Measurements from ENCODE around the gene CHRNA4.
"Not testable (repeated sequence)": the region's sequence is repeated elsewhere in the genome, so short reads cannot be mapped to it uniquely, and the experiment has no call there.

Gene CHRNA4

DNA sequence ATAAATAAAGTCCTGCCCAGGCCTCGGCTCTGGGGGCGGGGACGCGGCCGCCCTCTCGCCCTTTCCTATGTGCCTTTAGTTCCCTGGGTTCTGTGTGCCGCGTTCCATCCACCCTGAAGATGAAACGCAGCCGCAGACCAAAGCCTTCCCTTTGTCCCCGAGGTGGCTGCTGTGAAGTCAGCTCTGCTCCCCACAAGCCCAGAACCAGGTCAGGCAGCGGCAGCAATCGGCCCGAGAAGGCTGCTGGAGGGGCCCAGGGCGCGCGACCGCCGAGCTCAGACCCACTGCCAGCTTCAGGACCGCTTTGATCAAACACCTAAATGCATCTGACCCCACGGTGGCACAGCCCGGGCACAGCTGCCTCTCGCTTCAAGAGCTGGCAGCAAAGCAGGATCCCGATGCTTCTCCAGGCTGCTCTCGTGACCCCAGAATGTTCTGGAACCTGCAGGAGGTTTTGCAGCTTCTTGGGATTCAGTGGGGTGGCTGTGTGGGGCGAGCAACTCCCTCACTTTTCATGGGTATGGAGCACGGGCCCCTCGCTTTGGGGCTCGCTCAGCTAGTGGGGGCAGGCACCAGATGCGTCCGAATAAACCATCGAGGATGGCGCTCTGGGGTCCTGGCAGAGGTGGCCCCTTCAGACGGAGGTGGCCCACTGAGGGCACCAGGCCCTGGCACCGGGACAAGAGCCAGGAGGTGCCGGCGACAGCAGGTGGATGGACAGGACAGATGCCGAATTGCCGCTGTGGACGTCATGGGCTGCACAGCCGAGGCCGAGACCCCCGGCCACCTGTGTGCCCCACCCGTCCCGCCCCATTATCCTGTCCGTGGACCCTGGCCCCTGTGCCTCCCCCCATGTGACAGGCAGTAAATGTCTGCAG is 13.0 kb downstream of the CHRNA4 start:
- DNase-seq: no peak

DNA sequence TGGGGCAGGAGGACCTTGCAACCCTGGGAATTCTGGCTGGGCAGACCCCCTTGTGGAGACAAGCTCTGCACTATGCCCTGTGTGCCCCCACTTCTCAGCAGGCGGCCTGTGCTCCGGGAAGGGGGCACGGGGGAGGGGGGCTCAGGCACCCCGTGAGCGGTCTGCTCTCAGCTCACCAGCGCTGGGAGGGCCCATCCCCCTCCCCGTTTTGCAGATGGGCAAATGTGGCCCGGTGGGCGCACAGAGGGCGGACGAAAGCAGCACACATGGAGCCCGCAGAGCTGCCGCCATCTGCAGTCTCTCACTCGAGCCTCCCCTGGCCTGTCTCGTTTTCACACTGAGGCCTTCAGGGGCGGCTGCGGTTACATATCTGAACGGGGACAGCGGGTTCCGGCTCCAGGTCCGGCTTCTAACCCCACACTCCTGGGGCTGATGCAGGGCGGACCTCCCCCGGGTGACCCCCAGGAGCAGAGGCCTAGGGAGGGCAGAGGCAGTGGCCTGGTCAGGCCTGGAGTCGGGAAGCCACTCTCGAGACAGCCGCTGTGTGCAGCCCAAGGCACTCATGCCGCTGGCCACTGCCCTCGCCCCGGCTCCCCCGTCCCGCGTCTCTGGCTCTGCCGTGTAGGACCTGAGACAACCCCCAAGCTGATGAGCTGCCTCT is 13.9 kb downstream of the CHRNA4 start:
- DNase-seq: no peak

DNA sequence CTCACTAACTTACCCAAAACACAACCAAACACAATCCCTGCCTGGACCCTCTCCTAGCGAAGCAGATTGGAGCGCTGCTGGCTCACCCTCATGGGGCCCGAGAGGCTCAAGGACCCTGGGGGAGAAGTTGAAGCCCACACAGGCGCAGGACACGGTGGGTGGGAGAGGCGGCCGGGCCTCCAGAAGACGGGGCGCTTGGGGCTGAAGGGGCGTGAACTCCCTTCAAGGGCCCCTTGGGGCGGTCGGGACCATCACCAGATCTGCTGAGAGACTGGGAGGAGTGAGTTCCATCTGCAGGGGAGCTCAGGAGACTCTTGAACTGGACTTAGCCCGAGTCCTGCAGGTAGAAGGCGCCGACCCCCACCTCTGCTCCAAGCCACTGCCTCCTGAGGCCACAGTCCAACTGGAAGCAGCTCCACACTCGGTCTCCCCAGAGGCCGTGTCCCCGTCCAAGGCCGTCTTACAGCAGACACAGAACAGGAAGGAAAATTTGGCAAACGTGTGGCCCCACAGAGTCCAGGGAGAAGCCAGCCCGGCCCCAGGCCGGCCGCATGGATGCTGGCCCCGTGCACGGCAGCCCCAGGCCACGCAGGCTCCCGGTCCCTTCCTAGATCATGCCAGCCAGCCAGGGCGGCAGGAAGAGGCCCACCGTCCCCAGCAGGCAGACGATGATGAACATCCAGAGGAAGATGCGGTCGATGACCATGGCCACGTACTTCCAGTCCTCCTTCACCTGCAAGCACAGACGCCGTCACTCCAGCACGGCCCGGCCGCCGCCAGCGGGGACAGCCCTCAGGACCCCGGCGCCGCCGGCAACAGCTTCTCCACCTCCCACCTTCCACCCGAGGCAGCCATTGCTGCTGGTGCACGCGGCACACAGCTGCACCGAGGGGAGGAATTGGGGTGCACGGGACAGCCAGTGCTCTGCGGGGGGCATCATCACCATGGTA is 14.7 kb downstream of the CHRNA4 start:
- DNase-seq: no peak

DNA sequence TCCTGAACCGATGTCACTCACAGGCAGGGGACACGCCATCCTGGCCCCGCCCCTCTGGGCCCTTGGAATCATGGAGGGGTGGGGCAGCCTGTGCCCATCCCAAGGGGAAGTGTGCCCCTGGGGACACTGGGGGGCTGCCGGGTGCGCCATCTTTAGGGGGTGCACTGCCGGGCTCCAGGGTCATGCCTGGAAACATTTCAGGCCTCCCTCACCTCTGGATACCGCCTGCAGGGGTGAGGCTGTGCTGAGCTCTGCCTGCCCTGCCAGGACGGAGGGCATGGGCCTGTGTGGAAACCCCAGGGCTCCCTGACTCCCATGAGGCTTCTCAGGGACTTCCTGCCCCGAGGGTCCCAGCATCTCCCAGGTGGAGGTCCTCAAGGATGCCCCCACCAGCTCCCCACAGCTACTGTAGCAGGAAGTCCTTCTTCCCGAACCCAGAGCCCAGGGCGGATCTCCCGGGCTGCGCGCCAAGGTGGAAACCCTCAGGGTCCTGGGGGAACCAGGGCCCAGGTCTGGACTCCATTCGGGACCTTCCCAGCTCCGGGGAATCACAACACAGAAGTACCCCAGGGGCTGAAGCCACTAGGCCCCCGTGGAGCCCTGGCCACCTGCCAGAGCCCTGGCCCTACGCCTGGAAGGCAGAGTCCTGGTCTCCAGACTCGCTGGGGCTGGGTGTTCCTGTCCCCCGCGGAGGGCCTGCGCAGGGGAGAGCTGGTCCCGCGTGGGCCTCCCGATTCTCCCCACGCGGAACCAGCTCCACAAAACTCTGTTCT is 15.6 kb downstream of the CHRNA4 start:
- DNase-seq: no peak

DNA sequence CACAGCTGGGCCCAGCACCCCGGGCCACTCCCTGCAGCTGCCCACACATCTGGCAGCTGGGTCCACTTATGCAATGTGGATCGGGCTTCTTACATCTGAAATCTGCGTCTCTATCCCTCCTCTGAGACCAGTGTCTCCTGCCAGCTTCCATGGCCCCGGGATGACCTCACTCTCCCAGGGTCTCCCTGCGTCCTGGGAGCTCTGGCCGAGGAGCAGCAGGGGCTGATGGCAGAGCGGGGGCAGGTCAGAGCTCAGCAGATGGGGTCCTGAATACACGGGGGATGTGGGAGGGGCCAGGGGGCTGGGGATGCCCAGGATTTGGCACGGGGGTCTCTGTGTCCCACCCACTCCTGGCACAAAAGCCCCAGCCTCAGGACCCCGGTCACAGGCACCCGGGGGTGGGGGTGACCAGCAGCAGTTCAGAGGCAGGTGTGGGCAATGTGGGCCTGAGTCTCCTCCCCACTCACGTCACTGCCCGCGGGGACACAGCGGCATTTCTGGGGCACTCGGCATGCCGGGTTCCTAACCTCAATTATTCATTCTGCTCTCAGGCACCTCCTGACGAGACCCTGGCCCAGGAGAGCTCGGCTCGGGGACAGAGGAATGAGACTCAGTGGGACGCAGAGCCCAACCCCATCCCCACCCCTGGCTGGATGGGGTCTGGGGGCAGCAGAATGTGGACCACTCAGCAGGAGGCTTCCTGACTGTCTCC is 16.4 kb downstream of the CHRNA4 start:
- DNase-seq: no peak

DNA sequence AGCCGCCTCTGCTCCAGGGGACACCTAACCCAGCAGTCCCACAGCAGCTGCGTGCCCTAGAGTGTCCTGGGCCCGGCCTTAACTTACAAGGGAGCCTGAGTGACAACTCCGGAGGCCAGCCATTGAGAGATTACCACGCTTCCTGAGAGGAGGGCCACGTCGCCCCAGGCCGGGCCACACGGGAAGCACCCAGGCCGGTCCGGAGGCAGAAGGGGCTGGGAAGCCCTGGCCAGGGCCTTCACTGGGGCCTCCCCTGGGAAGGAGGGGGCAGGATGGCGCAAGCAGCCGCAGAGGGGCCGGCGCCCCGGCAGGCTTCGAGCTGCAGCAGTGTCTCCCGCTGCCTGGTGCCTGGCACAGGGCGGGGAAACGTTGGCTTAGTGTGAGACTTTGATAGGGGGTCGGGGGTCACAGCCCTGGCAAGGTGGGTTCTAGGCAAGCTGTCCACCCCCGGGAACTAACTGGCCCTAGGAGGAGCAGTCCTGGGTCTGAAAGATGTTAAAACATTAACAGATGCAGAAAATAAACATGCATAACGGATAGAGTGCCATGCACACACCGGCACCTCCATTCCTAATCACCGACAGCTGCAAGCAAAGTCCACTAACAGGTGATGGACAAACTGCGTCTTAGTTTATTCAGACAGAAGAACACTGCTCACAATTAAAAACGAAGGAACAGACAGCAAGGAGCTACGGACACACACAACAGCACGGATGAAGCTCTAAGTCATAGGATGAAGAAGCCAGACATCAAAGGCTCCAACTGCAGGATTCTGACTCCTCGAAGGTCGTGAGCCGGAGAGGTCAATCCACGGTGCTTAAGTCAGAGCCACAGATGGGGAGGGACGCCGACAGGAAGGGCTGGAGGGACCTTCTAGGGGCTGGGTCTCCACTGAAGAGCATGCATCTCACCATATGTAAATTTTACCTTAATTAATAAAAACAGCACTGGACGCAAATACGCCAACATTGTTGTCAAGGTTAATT is 17.4 kb downstream of the CHRNA4 start:
- no peak for DNase-seq

DNA sequence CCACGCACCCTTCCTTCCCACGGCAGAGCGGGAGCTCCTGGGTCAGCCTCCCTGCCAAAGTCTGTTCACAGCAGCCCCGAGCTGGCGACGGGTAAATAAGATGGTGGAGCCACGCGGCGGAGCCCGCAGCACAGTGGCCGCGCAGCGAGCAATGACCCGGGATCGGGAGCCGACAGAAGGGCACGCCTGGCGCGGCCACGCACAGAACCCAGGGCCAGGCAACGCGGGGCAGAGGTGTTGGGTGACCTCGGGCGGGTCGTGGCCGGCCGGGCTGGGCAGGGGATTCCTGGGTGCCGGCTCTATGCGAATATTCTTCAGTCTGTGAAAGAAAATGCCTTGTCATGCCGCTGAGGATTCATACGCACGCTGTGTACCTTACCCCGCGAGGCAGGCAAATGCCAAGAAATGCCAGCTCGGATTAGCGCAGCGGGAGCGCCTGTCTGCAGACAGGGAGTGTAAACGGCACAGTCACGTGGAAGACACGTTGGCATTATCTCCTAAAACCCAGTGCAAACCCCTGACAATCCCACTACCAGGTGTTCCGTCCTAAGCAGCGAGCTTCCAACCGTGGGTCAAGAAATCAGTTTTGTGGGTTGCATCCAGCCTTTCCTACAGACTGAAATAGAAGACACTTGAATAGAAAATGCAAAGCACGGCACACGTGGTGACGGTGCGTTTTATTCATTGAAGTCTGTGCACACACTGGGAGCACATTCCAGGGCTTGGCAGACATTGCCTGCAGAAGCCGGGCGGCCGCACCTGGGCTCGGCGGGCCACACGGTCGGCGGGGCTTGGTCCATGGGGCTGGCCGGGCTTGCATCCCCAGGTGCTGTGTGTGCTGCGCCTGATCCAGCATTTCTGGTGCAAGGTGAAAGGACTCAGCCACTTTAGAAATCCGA is 18.3 kb downstream of the CHRNA4 start:
- no peak for DNase-seq

DNA sequence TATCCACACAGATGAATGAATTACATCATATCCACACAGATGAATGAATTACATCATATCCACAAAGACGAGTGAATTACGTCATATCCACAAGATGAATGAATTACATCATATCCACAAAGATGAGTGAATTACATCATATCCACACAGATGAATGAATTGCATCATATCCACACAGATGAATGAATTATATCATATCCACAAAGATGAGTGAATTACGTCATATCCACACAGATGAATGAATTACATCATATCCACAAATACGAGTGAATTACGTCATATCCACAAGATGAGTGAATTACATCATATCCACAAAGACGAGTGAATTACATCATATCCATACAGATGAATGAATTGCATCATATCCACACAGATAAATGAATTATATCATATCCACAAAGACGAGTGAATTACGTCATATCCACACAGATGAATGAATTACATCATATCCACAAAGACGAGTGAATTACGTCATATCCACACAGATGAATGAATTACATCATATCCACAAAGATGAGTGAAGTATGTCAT is 20.9 kb downstream of the CHRNA4 start:
- DNase-seq: peak; percentile 5

DNA sequence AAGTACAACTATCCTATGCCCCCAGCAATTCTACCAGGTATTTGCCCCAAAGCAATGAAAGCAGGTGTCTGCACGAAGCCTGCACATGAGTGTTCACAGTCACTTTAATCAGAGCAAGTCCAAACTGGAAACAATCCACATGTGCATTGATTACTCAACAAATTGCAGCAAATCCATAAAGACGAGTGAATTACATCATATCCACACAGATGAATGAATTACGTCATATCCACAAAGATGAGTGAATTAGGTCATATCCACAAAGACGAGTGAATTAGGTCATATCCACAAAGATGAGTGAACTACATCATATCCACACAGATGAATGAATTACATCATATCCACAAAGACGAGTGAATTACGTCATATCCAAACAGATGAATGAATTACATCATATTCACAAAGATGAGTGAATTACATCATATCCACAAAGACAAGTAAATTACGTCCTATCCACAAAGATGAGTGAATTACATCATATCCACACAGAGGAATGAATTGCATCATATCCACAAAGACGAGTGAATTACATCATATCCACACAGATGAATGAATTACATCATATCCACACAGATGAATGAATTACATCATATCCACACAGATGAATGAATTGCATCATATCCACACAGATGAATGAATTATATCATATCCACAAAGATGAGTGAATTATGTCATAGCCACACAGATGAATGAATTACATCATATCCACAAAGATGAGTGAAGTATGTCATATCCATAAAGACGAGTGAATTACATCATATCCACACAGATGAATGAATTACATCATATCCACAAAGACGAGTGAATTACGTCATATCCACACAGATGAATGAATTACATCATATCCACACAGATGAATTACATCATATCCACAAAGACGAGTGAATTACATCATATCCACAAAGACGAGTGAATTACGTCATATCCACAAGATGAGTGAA is 21.7 kb downstream of the CHRNA4 start:
- DNase-seq: peak; percentile 13

DNA sequence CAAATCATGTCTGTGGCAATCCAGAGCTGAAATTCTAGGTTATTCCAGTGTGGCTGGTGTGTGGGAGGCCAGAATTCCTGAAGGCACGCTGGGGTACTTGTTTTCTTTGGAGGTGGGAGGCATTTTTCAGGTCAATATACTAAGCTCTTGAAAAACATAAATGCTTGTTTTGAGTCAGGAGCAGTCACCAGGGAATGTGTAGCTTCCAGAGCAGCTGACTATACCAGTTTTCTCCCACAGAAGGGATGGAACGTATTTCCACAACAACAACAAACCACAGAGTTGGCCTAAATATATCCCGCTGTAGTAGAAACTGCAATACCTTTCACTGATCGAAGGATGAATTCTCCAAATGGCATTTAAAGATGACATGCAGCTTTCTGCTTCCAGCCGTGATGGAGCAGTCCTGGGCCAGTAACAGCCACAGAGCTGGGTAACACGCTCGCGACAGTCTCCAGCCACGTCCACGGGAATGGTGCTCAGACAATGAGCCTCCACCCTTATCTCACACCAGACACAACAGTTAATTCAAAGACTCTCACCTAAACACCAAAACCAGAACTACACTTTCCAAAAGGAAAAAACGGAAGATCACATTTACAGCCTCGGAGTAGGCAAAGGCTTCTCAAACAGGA is 23.2 kb downstream of the CHRNA4 start:
- DNase-seq: no peak

DNA sequence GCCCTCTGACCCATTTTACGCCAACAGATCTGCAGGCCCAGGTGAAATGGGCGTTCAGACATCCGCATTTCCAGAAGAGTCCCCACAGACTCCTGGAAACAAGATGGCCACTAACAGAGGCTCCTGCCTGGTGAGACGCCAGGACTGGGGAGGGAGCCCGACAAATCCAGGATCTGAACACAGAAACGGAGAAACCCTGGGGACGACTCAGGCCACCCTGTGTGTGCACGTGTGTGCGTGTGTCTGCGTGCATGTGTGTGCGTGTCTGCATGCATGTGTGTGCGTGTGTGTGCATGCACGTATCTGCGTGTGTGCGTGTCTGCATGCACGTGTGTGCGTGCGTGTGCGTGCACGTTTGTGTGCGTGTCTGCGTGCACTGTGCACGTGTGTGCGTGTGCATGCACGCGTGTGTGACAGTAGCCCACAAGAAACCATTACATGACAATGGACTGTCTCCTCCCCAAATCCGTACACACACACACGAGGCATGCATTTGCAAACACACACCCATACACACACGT is 24.9 kb downstream of the CHRNA4 start:
- DNase-seq: no peak

DNA sequence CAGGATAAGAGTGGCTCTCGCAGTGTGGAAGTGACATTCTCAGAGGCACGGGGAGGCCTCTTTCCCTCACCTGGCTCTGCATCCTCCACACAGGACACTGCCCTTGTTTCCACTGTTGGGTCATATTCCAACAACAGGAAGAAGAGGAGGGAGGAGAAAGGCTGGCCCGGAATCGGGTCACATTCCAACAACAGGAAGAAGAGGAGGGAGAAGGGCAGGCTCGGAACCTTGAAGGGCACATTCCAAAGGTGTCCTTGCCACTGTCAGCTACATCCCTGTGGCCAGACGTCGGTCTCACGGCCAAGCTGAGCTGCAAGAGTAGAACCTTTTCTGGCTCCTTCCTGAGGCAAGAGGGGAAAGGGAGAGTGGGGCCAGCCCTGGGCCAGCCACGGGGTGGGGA is 25.4 kb downstream of the CHRNA4 start:
- DNase-seq: no peak

DNA sequence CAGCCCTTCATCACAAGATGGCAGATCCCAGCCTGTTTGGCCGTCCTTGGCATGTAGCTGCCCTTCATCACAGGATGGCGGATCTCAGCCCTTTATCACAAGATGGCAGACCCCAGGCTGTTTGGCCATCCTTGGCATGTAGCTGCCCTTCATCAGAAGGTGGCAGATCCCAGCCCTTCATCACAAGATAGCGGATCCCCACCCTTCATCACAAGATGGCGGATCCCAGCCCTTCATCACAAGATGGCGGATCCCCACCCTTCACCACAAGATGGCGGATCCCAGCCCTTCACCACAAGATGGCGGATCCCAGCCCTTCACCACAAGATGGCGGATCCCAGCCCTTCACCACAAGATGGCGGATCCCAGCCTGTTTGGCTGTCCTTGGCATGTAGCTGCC is 26.1 kb downstream of the CHRNA4 start:
- DNase-seq: not testable (repeated sequence)

DNA sequence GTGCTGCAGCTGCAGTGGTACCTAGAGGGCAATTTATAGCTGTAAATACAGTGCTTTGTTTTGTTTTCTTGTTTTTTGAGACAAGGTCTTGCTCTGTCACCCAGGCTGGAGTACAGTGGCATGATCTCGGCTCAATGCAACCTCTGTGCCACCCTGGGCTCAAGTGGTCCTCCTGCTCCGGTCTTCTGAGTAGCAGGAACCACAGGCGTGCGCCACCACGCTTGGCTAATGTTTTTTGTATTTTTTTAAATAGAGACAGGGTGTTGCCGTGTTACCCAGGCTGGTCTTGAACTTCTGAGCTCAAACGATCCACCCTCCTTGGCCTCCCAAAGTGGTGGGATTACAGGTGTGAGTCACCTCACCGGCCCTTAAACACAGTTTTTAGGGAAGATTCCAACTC is 26.8 kb downstream of the CHRNA4 start:
- DNase-seq: no peak

DNA sequence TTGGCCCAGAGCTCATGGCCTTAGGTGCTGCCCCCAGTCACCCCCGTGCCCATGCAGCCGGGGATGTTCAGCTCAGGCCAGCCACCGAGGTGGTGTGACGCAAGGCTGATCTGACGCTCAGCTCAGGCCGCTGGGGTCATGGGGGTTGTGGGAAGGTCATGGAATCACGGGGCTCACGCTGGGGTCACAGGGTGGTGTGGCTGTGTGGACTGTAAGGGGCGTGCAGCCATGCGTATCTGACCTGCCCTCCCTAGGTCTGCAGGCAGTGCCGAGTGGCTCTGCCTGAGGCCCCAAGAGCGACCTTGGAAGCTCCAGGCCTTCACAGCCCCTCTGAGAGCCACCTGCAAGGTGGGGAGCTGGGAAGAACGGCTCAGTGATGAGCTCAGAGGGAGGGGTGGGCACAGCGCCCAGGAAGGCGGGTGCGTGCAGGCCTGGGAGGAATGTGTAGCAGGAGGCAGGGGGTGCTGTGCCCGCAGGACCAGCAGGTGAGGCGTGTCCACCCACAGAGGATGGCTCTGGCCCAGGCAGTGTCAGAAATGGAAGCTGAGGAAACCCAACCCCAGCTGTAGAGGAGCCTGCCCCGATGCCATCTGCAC is 27.8 kb downstream of the CHRNA4 start:
- no peak for DNase-seq

DNA sequence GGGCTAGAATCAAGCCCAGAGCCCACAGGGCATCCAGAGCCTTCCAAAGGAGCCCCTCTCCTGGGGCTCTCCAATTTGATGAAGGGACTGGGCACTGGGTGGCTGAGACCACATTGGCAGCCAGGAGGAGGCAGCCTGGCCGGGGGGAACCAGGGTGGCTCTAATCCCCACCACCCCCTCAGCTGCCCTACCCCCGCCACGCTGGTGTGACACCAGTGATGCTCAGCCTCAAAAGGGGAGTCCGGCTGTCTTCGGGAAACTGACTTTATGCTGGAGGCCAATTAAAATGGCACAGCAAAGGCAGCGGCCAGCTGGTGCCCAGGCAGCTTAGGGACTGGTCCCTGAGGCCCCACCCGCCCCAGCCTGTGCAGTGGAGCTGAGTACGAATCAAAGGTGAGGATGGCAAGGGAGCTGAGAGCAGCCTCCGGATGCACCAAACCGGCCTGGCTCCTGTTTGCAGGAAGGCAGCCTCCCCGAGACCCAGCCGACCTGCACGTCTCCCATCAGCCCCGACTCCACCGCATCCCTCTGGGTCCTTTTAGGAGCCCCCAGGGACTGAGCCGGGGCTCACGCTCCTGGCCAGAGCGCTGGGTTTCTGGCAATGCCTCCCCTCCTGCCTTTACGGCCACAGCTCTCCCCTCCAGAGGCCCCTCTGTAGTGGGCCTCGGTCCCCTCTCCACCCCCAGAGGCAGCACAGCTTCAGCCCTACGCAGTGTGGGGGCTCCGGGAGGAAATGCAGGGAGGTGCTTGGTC is 28.5 kb downstream of the CHRNA4 start:
- DNase-seq: no peak
